PC-9 (cell line): ENCODE results near the gene ELK3. TPM values are rescaled to one million over a fixed set of nuclear protein-coding genes. Genes with fewer than 3 reads are reported as not detected.

Source experiments
- BruUV-seq: library from RNA; stranded (reverse); fragments of 400-500 nt; replicated peaks from 2 replicates; lab custom pipeline; 2021; lab: Mats Ljungman, UMichigan
- CTCF ChIA-PET: fragments of 300-600 bp; sonication (Branson Sonifier 250); formaldehyde crosslinking; loops from one replicate; lab custom pipeline; 2022; ENCODE audit warnings: antibody characterized with exemption; lab: Charles Lee
- POLR2A ChIA-PET: fragments of 300-600 bp; sonication (Branson Sonifier 250); formaldehyde crosslinking; loops from one replicate; lab custom pipeline; 2022; ENCODE audit warnings: antibody characterized with exemption; ENCODE audit not compliant: unreplicated experiment; lab: Charles Lee
- DNase-seq, 2 experiments: peaks; one replicate each; pipeline versions ENCODE4 v3.0.0 to v3.0.0-alpha.2; 2015 to 2022; ENCODE audit warnings: mixed read lengths in 1 of 2
- H2AFZ ChIP-seq: fragments of 200-600 bp; sonication (generic); 2 replicates; pipeline ENCODE4 v1.8.1; 2017; ENCODE audit warnings: antibody characterized with exemption
- H3F3A ChIP-seq: fragments of 200-600 bp; sonication (generic); 2 replicates; pipeline ENCODE4 v1.8.1; 2017; ENCODE audit warnings: antibody characterized with exemption, mild to moderate bottlenecking, low read depth; ENCODE audit not compliant: insufficient read depth
- H3K27ac ChIP-seq: fragments of 200-600 bp; sonication (generic); 2 replicates; pipeline ENCODE4 v1.6.1; 2016; ENCODE audit warnings: mixed run types
- H3K27me3 ChIP-seq: fragments of 200-600 bp; sonication (generic); 2 replicates; pipeline ENCODE4 v1.6.1; 2016; ENCODE audit warnings: low read depth, mixed run types; ENCODE audit not compliant: insufficient read depth
- H3K36me3 ChIP-seq: fragments of 200-600 bp; sonication (generic); 2 replicates; pipeline ENCODE4 v1.6.1; 2016; ENCODE audit warnings: low read depth, mixed run types
- H3K4me1 ChIP-seq: fragments of 200-600 bp; sonication (generic); replicated peaks from 2 replicates; pipeline ENCODE4 v1.6.1; 2016; ENCODE audit warnings: mixed run types; ENCODE audit not compliant: insufficient read depth
- H3K4me2 ChIP-seq: fragments of 200-600 bp; sonication (generic); 2 replicates; pipeline ENCODE4 v1.6.1; 2017; ENCODE audit warnings: mixed run types
- H3K4me3 ChIP-seq: fragments of 200-600 bp; sonication (generic); 2 replicates; pipeline ENCODE4 v1.6.1; 2016; ENCODE audit warnings: mixed run types
- H3K79me2 ChIP-seq: fragments of 200-600 bp; sonication (generic); 2 replicates; pipeline ENCODE4 v1.6.1; 2017; ENCODE audit warnings: low read depth, mixed run types
- H3K9me2 ChIP-seq: fragments of 200-600 bp; sonication (generic); 2 replicates; pipeline ENCODE4 v1.8.1; 2017; ENCODE audit warnings: mild to moderate bottlenecking; ENCODE audit not compliant: insufficient read depth
- H3K9me3 ChIP-seq: fragments of 200-600 bp; sonication (generic); 2 replicates; pipeline ENCODE4 v1.8.1; 2016; ENCODE audit warnings: low read depth; ENCODE audit not compliant: insufficient read depth
- H4K20me1 ChIP-seq: fragments of 200-600 bp; sonication (generic); 2 replicates; pipeline ENCODE4 v1.8.1; 2017; ENCODE audit not compliant: insufficient read depth
- CTCF ChIP-seq: fragments of 200-600 bp; sonication (generic); conservative IDR thresholded peaks from 2 replicates; pipeline ENCODE4 v1.6.1; 2017; ENCODE audit warnings: mixed run types, antibody characterized with exemption, mild to moderate bottlenecking, moderate library complexity
- EZH2 ChIP-seq: fragments of 200-600 bp; sonication (generic); IDR thresholded peaks from 2 replicates; pipeline ENCODE4 v1.8.0; 2017; ENCODE audit warnings: antibody characterized with exemption, low read depth
- intact Hi-C: fragments of 100-400 bp; cut with micrococcal nuclease; formaldehyde crosslinking; loops from one replicate; pipeline ENCODE4 v1.10.0; 2022; ENCODE audit not compliant: unreplicated experiment
- total RNA-seq: library from RNA; stranded (reverse); gene quantifications from 2 replicates; pipeline ENCODE4 v1.2.3, GENCODE V29; 2021

Gene ELK3
- total RNA-seq, 1 experiment from 2014 or later: 52.3 TPM

GRCh38 chr12:96198965-96199364 is 4.8 kb downstream of the ELK3 start:
- Histone ChIP-seq H3K27ac (peak overlapping the region; percentile 99), H4K20me1 (no peaks in the 10 kb centered on the region), H3K9me3 (peaks cover 6% of the 10 kb centered on the region), H3F3A (peaks cover 51% of the 10 kb centered on the region), H3K79me2 (peaks cover 88% of the 10 kb centered on the region), H2AFZ (no peak overlapping the region), H3K27me3 (no peaks in the 10 kb centered on the region), H3K36me3 (peaks cover 48% of the 10 kb centered on the region), H3K4me1 (peaks cover 28% of the 10 kb centered on the region), H3K4me2 (peak overlapping the region; percentile 99), H3K4me3 (peak overlapping the region; percentile 39; the same call in 1 of the 2 replicates), H3K9me2 (no peaks in the 10 kb centered on the region)
- DNase-seq: peak in 1 of 2 experiments; percentile 93
- TF ChIP-seq EZH2 (no peak), CTCF (0 out of 2 replicates have a peak, but pooled peaks have one; percentile 2)
- BruUV-seq: no TSS peak
- CTCF ChIA-PET: no interaction called here
- POLR2A ChIA-PET: interaction anchor here (0.7 kb wide), 1 partner anchor 15 kb away, joined by 3 read pairs; no protein-coding TSS in a partner anchor
- intact Hi-C loops: loop anchor here (1.0 to 10.0 kb wide), 5 partner anchors 20 to 394 kb away; partner anchors contain the start of genes CFAP54 and SNRPF

- Histone ChIP-seq H3K27me3 (no peaks in the 10 kb centered on the region), H2AFZ (no peak overlapping the region), H3K9me2 (no peaks in the 10 kb centered on the region), H3K36me3 (peaks cover 53% of the 10 kb centered on the region), H3K4me1 (peaks cover 28% of the 10 kb centered on the region), H3K9me3 (peaks cover 6% of the 10 kb centered on the region), H3K4me2 (peak overlapping the region; percentile 99), H3F3A (peaks cover 55% of the 10 kb centered on the region), H3K79me2 (peaks cover 90% of the 10 kb centered on the region), H3K27ac (peak overlapping the region; percentile 99), H4K20me1 (no peaks in the 10 kb centered on the region), H3K4me3 (peak overlapping the region; percentile 36; the same call in 1 of the 2 replicates)
- BruUV-seq: no TSS peak
- TF ChIP-seq CTCF (no peak), EZH2 (no peak)
- POLR2A ChIA-PET: interaction anchor here (0.7 kb wide), 2 partner anchors 15 to 126 kb away, joined by 3 to 6 read pairs; no protein-coding TSS in a partner anchor
- no peak for DNase-seq
- CTCF ChIA-PET: no interaction called here
- intact Hi-C loops: loop anchor here (5.0 to 10.0 kb wide), 2 partner anchors 288 to 395 kb away; partner anchors contain the start of gene CFAP54
Observed at GRCh38 chr12:96199464-96199863, 5.3 kb downstream of the ELK3 start.

- no peak for DNase-seq
- CTCF ChIA-PET: interaction anchor here (0.6 kb wide), 1 partner anchor 158 kb away, joined by 4 read pairs; no protein-coding TSS in a partner anchor
Observed at GRCh38 chr12:96201272-96202227, 7.4 kb downstream of the ELK3 start.

More at GRCh38 chr12:96201272-96202227, 7.4 kb downstream of the ELK3 start:
- H3K27me3 ChIP-seq: no peaks in the 10 kb centered on the region
- peaks cover 43% of the 10 kb centered on the region for H3F3A ChIP-seq
- H4K20me1 ChIP-seq: no peaks in the 10 kb centered on the region; the same call in 1 of the 2 replicates
- no peak overlapping the region for H3K27ac ChIP-seq
- peaks cover 6% of the 10 kb centered on the region for H3K9me3 ChIP-seq
- intact Hi-C loops: no loop called here
- no peaks in the 10 kb centered on the region for H3K9me2 ChIP-seq
- no peak overlapping the region for H2AFZ ChIP-seq
- BruUV-seq: no TSS peak
- peaks cover 22% of the 10 kb centered on the region for H3K4me1 ChIP-seq
- H3K4me3 ChIP-seq: no peak overlapping the region
- POLR2A ChIA-PET: interaction anchor here (0.6 kb wide), 1 partner anchor 1577 kb away, joined by 4 read pairs; no protein-coding TSS in a partner anchor
- TF ChIP-seq CTCF (no peak), EZH2 (no peak)
- peaks cover 95% of the 10 kb centered on the region for H3K79me2 ChIP-seq
- no peak overlapping the region for H3K4me2 ChIP-seq
- H3K36me3 ChIP-seq: peaks cover 66% of the 10 kb centered on the region
